ENCODE data around the gene MSRB3. TPM values are rescaled to one million over a fixed set of nuclear protein-coding genes. Genes with fewer than 3 reads are reported as not detected.

MSRB3 gene
- total RNA-seq, 2 experiments from 2014 or later, result not detected

DNA sequence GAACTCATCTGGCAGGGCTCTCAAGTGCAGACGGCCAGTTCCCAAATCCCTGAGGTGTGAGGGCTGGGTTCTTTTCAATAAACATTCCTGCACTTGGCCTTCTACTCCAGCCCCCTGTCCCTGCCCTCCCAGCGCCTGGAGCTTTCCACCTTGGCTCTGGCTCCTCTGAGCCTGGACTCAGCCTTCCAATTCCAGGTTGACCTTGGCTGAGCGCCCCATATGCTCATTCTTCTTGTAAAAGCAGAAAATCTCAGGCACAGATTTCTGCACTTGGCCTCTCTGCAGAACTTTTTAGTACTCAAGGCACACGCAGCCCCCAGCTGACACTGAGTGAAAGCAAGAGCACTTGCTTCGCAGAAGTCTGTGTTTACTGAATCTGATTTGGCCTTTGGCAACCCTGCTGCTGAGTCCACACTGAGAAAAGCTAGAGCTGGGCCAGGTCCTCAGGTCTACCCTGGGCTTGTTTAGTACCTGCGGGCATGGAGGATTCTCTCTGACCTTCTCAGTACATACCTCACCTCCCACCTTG lies 222.7 kb downstream of the MSRB3 start:
- intact Hi-C loops (cut with micrococcal nuclease), result no loop called here
- H3K27me3 Mint-ChIP-seq (ENCODE audit: low read depth), result peaks cover 10% of the 10 kb centered on the region
- H3K9me3 Mint-ChIP-seq, result no peaks in the 10 kb centered on the region
- CTCF ChIA-PET, result no interaction called here
- H3K36me3 Mint-ChIP-seq (ENCODE audit: low read depth), result no peaks in the 10 kb centered on the region
- no peak overlapping the region for H3K27ac Mint-ChIP-seq
- H3K4me1 Mint-ChIP-seq (ENCODE audit: low read depth), result no peaks in the 10 kb centered on the region
- no peak for DNase-seq
- no peak overlapping the region for H3K4me3 Mint-ChIP-seq

- Mint-ChIP-seq H3K4me1 (ENCODE audit: low read depth) (no peaks in the 10 kb centered on the region), H3K27me3 (ENCODE audit: low read depth) (peaks cover 10% of the 10 kb centered on the region), H3K27ac (no peak overlapping the region), H3K4me3 (no peak overlapping the region), H3K9me3 (no peaks in the 10 kb centered on the region), H3K36me3 (ENCODE audit: low read depth) (no peaks in the 10 kb centered on the region)
- CTCF ChIA-PET, result no interaction called here
- no peak for DNase-seq
- intact Hi-C loops (cut with micrococcal nuclease), result no loop called here
Measured at GRCh38 chr12:65501935-65502334, 223.5 kb downstream of the MSRB3 start.

- no peak overlapping the region for H3K27ac Mint-ChIP-seq
- CTCF ChIA-PET, result no interaction called here
- H3K36me3 Mint-ChIP-seq (ENCODE audit: low read depth), result no peaks in the 10 kb centered on the region
- H3K4me3 Mint-ChIP-seq, result no peak overlapping the region
- no peak for DNase-seq
- intact Hi-C loops (cut with micrococcal nuclease), result no loop called here
- H3K4me1 Mint-ChIP-seq (ENCODE audit: low read depth), result no peaks in the 10 kb centered on the region
- H3K9me3 Mint-ChIP-seq, result no peaks in the 10 kb centered on the region
- H3K27me3 Mint-ChIP-seq (ENCODE audit: low read depth), result peaks cover 7% of the 10 kb centered on the region
Measured at GRCh38 chr12:65504417-65504816, 225.9 kb downstream of the MSRB3 start.

- no peaks in the 10 kb centered on the region for H3K36me3 Mint-ChIP-seq (ENCODE audit: low read depth)
- CTCF ChIA-PET, result no interaction called here
- DNase-seq, result no peak
- intact Hi-C loops (cut with micrococcal nuclease), result no loop called here
- peaks cover 7% of the 10 kb centered on the region for H3K27me3 Mint-ChIP-seq (ENCODE audit: low read depth)
- no peak overlapping the region for H3K27ac Mint-ChIP-seq
- H3K9me3 Mint-ChIP-seq, result no peaks in the 10 kb centered on the region
- H3K4me1 Mint-ChIP-seq (ENCODE audit: low read depth), result no peaks in the 10 kb centered on the region
- no peak overlapping the region for H3K4me3 Mint-ChIP-seq
Measured at GRCh38 chr12:65505386-65506121, 227.1 kb downstream of the MSRB3 start.

DNA sequence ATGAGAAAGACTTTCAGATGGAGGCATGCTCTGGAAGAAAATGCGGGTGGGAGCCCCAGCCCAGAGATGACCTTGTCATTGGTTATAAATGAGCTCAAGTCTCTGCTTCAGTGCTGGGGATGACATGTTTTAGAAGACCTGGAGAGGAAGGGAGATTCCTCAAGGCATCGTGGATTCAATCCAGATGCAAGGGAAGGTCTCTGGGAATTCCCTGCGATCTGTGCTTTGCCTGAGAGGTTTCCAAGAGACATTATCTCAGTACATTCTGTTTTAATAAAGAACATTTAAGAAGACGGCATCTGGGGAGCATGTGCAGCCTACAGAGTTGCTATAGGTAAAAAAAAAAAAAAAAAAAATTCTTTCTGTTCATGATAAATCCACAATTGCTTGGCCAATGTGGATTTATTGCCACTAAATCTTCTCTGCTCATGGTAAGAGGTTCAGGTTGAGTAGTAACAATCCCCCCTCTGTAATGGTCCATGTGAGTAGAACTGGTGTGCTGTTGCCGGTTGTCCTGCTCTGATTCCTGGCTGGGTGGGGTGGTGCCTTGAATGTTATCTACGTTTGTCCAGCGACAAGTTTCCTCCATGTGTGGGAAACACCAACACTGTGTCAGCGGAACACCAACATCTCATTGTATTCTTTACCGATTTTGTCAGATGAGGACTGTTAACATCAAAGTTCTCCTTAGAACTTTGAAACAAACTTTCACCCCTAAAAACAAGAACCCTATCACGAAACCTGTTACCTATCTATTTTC lies 230.0 kb downstream of the MSRB3 start:
- CTCF ChIA-PET, result no interaction called here

GRCh38 chr12:65510007-65510406 lies 231.5 kb downstream of the MSRB3 start:
- Mint-ChIP-seq H3K27me3 (ENCODE audit: low read depth) (peaks cover 12% of the 10 kb centered on the region), H3K9me3 (no peaks in the 10 kb centered on the region), H3K27ac (no peak overlapping the region), H3K36me3 (ENCODE audit: low read depth) (no peaks in the 10 kb centered on the region), H3K4me3 (no peak overlapping the region), H3K4me1 (ENCODE audit: low read depth) (no peaks in the 10 kb centered on the region)
- CTCF ChIA-PET, result no interaction called here
- intact Hi-C loops (cut with micrococcal nuclease), result no loop called here
- DNase-seq, result no peak

More for the DNA sequence above, 230.0 kb downstream of the MSRB3 start:
- H3K36me3 Mint-ChIP-seq (ENCODE audit: low read depth), result no peaks in the 10 kb centered on the region
- peaks cover 12% of the 10 kb centered on the region for H3K27me3 Mint-ChIP-seq (ENCODE audit: low read depth)
- DNase-seq, result no peak
- no peak overlapping the region for H3K27ac Mint-ChIP-seq
- H3K4me1 Mint-ChIP-seq (ENCODE audit: low read depth), result no peaks in the 10 kb centered on the region
- H3K9me3 Mint-ChIP-seq, result no peaks in the 10 kb centered on the region
- intact Hi-C loops (cut with micrococcal nuclease), result no loop called here
- no peak overlapping the region for H3K4me3 Mint-ChIP-seq

GRCh38 chr12:65510584-65511050 lies 232.1 kb downstream of the MSRB3 start:
- Mint-ChIP-seq H3K27me3 (ENCODE audit: low read depth) (peaks cover 11% of the 10 kb centered on the region), H3K4me3 (no peak overlapping the region), H3K4me1 (ENCODE audit: low read depth) (no peaks in the 10 kb centered on the region), H3K36me3 (ENCODE audit: low read depth) (no peaks in the 10 kb centered on the region), H3K9me3 (no peaks in the 10 kb centered on the region), H3K27ac (no peak overlapping the region)
- no peak for DNase-seq
- intact Hi-C loops (cut with micrococcal nuclease), result no loop called here
- CTCF ChIA-PET, result interaction anchor here (0.6 kb wide), 1 partner anchor 170 kb away, joined by 4 read pairs; no protein-coding TSS in a partner anchor

DNA sequence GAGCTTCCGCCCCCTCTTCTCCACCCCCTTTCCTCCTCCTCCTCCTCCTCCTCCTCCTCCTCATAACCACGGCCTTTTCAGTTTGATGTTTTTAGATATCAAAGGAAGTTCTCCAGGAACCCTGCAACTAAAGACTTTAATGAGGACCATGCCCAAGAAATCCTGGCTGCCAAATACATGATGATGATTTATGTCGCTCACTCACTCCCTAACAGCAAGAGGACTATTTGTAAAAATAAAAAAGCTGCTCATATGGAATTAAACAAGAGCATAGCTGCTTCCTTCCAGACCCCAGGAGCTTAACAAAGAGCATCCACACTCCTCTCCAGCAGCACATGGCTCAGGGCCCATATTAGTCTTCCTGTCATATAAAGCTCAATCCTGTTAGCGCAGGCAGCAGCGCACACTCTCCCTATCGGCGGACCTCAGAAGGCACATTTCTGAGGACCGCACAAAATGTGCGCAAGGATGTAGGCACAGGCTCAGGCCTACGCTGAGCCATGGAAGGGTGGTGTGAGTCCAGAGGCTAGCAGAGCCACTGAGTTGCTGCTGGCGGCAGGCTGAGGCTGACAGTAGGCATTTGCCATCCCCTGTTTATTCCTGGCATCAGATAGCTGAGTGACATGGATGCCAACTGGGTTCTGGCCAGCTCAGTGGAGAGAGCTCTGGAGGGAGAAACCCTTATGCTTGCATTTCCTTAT lies 232.8 kb downstream of the MSRB3 start:
- no peak for DNase-seq
- Mint-ChIP-seq H3K9me3 (no peaks in the 10 kb centered on the region), H3K36me3 (ENCODE audit: low read depth) (no peaks in the 10 kb centered on the region), H3K27me3 (ENCODE audit: low read depth) (peaks cover 8% of the 10 kb centered on the region), H3K27ac (no peak overlapping the region), H3K4me1 (ENCODE audit: low read depth) (no peaks in the 10 kb centered on the region), H3K4me3 (no peak overlapping the region)
- intact Hi-C loops (cut with micrococcal nuclease), result no loop called here
- CTCF ChIA-PET, result interaction anchor here (0.6 kb wide), 1 partner anchor 171 kb away, joined by 4 read pairs; no protein-coding TSS in a partner anchor

GRCh38 chr12:65511912-65512311 lies 233.4 kb downstream of the MSRB3 start:
- DNase-seq, result no peak
- no peaks in the 10 kb centered on the region for H3K36me3 Mint-ChIP-seq (ENCODE audit: low read depth)
- H3K4me1 Mint-ChIP-seq (ENCODE audit: low read depth), result no peaks in the 10 kb centered on the region
- H3K9me3 Mint-ChIP-seq, result no peaks in the 10 kb centered on the region
- no peak overlapping the region for H3K4me3 Mint-ChIP-seq
- H3K27me3 Mint-ChIP-seq (ENCODE audit: low read depth), result peaks cover 8% of the 10 kb centered on the region
- H3K27ac Mint-ChIP-seq, result no peak overlapping the region
- intact Hi-C loops (cut with micrococcal nuclease), result no loop called here
- CTCF ChIA-PET, result no interaction called here

Other genes with a start within 250 kb of the MSRB3 start
- gene WIF1, start 157.4 kb upstream of the MSRB3 start, total RNA-seq, result under 1 TPM in 1 of 2 experiments, not detected in 1; 0.20 TPM
- 10 to 100 TPM; 16.5 to 17.5 TPM for gene LEMD3, start 109.1 kb upstream of the MSRB3 start, total RNA-seq

Data from activated naive CD4-positive, alpha-beta T cell treated with anti-CD3 and anti-CD28 coated beads for 36 hours (primary cell).